Ascending aorta (tissue), 2 donors: ENCODE results near the gene STPG4. TPM values are rescaled to one million over a fixed set of nuclear protein-coding genes. Genes with fewer than 3 reads are reported as not detected.

Experiments used
- DNase-seq, 2 donors: peaks; one replicate each; pipeline ENCODE4 v3.0.0-alpha.2; 2019; ENCODE audit warnings: low spot score in 2 of 2
- H3K27ac ChIP-seq, 2 donors: fragments of 200-600 bp; sonication (generic); one replicate each; pipeline ENCODE4 v1.5.1; 2016 to 2017; ENCODE audit warnings: mild to moderate bottlenecking in 1 of 2
- H3K27me3 ChIP-seq: fragments of 200-600 bp; sonication (generic); one replicate; pipeline ENCODE4 v1.5.1; 2017
- H3K36me3 ChIP-seq, 2 donors: fragments of 200-600 bp; sonication (generic); one replicate each; pipeline ENCODE4 v1.5.1; 2016
- H3K4me1 ChIP-seq, 2 donors: fragments of 200-600 bp; sonication (generic); one replicate each; pipeline ENCODE4 v1.5.1; 2016 to 2017; ENCODE audit warnings: mild to moderate bottlenecking in 1 of 2
- H3K4me3 ChIP-seq, 2 donors: fragments of 200-600 bp; sonication (generic); one replicate each; pipeline ENCODE4 v1.5.1; 2016 to 2017; ENCODE audit warnings: mild to moderate bottlenecking in 1 of 2
- H3K9me3 ChIP-seq, 2 donors: fragments of 200-600 bp; sonication (generic); one replicate each; pipeline ENCODE4 v1.5.1; 2016
- intact Hi-C: fragments of 100-400 bp; cut with DNase I; formaldehyde crosslinking; loops from one replicate; pipeline ENCODE4 v1.15.1; 2023
- total RNA-seq: library from RNA; depleted of rRNA; stranded (reverse); fragments of >200 nt; gene quantifications from one replicate; pipeline ENCODE4 v1.1.0, GENCODE V29; 2016
- TF ChIP-seq, protein P1 (sequence below), 3 experiments: fragments of 200-600 bp in 2 of 3; fragments of 450-650 bp in 1 of 3; sonication (generic) in 2 of 3; IDR thresholded peaks; one replicate each; pipeline ENCODE4 v1.5.1; 2016 to 2019; ENCODE audit warnings: antibody characterized with exemption in 3 of 3, mild to moderate bottlenecking in 1 of 3, moderate library complexity in 1 of 3

The STPG4 gene
- total RNA-seq, 1 donor from 2014 or later: not detected

DNA sequence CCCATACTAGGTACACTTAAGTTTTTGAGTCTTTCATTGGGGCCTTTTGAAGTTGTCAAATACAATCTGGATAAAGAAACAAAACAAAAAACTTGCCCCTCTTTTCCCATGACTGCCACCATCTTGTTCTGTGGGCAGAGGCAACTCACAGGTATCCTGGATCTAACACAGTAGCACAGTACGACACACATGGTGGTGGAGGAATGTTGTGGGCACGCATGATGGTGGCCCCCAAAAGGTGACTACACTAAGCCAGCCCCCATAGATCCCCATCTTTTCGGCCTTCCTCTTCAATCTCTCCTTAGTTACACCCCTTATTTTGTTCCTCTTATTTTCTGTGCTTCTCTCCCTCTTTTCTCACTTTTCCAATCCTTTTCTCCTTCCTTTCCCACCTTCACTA lies 4.5 kb upstream of the STPG4 start:
- DNase-seq: no peak

DNA sequence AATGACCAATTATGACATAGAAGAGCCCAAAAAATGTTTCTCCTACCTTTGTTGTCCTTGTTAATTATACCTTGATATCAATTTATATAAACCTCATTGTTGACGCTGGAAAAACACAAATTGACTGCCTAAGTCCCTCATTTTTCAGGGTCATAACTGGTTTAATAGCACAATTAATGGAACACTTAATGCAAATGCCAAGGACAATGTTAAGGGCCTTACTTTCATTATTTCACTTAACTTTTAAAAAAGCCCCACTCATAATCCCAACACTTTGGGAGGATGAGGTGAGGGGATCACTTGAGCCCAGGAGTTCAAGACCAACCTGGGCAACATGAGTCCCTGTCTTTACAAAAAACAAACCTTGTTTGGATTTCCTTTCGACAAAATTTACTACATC lies 3.5 kb upstream of the STPG4 start:
- intact Hi-C loops: no loop called here
- H3K4me1 ChIP-seq: peaks cover 0 to 7% of the 10 kb centered on the region in 2 donors
- no peaks in the 10 kb centered on the region for H3K9me3 ChIP-seq
- H3K4me3 ChIP-seq: no peak overlapping the region
- no peak overlapping the region for H3K27ac ChIP-seq
- DNase-seq: no peak
- H3K27me3 ChIP-seq: no peaks in the 10 kb centered on the region
- peaks cover 33 to 61% of the 10 kb centered on the region in 2 donors for H3K36me3 ChIP-seq
- TF ChIP-seq, protein P1, sequence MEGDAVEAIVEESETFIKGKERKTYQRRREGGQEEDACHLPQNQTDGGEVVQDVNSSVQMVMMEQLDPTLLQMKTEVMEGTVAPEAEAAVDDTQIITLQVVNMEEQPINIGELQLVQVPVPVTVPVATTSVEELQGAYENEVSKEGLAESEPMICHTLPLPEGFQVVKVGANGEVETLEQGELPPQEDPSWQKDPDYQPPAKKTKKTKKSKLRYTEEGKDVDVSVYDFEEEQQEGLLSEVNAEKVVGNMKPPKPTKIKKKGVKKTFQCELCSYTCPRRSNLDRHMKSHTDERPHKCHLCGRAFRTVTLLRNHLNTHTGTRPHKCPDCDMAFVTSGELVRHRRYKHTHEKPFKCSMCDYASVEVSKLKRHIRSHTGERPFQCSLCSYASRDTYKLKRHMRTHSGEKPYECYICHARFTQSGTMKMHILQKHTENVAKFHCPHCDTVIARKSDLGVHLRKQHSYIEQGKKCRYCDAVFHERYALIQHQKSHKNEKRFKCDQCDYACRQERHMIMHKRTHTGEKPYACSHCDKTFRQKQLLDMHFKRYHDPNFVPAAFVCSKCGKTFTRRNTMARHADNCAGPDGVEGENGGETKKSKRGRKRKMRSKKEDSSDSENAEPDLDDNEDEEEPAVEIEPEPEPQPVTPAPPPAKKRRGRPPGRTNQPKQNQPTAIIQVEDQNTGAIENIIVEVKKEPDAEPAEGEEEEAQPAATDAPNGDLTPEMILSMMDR (IDR thresholded peaks at IDR 0.05): no peak

More for the DNA sequence above, 4.5 kb upstream of the STPG4 start:
- H3K36me3 ChIP-seq: peaks cover 35 to 62% of the 10 kb centered on the region in 2 donors
- intact Hi-C loops: no loop called here
- no peak overlapping the region for H3K27ac ChIP-seq
- H3K9me3 ChIP-seq: no peaks in the 10 kb centered on the region
- H3K4me1 ChIP-seq: peaks cover 0 to 9% of the 10 kb centered on the region in 2 donors
- H3K27me3 ChIP-seq: no peaks in the 10 kb centered on the region
- TF ChIP-seq, protein P1 (IDR thresholded peaks at IDR 0.05): no peak
- no peak overlapping the region for H3K4me3 ChIP-seq

DNA sequence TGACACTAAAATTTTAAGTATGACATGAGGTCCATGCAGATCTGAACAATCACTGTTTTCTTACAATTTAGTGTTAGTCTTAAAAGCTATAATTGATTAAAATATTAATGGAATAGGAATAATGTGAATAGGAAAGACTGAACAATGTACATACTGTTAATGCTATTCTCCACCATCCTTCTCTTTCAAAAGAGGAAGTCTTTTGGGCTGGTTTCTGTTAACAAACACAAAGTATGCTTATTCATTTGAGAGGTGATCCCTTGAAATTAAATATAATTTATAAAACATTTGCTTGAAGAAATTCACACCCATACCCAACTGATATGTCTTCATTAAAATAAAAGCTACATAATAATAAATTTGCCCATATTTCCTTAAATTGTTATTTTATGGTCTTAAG lies 2.3 kb downstream of the STPG4 start:
- H3K36me3 ChIP-seq: peaks cover 8 to 38% of the 10 kb centered on the region in 2 donors
- no peaks in the 10 kb centered on the region for H3K4me1 ChIP-seq
- H3K27ac ChIP-seq: no peak overlapping the region
- no peak overlapping the region for H3K4me3 ChIP-seq
- no peaks in the 10 kb centered on the region for H3K27me3 ChIP-seq
- intact Hi-C loops: no loop called here
- DNase-seq: no peak
- TF ChIP-seq, protein P1 (IDR thresholded peaks at IDR 0.05): no peak
- no peaks in the 10 kb centered on the region for H3K9me3 ChIP-seq

DNA sequence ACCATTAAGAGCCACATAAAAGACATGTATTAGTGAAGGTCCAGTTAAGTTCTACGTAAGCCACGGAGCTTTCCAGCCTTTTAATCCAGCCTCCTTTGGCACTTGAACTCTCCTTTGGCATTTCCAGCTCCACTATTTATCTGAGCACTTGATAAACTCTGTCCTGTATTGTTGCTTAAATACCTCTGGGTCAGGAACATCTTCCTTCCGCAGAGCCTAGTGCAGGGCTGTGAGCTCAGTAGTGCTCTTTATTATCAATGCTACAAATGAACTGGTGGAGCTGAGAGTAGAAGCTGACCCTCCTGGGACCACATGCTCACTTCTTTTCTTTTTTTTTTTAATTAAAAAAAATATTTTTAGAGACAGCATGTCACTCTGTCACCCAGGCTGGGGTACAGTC lies 4.9 kb downstream of the STPG4 start:
- Histone ChIP-seq H3K27me3 (no peaks in the 10 kb centered on the region), H3K9me3 (no peaks in the 10 kb centered on the region), H3K27ac (no peak overlapping the region), H3K36me3 (peaks cover 17 to 45% of the 10 kb centered on the region in 2 donors), H3K4me1 (no peaks in the 10 kb centered on the region), H3K4me3 (no peak overlapping the region)
- intact Hi-C loops: no loop called here
- no peak for DNase-seq
- TF ChIP-seq, protein P1 (IDR thresholded peaks at IDR 0.05): no peak

DNA sequence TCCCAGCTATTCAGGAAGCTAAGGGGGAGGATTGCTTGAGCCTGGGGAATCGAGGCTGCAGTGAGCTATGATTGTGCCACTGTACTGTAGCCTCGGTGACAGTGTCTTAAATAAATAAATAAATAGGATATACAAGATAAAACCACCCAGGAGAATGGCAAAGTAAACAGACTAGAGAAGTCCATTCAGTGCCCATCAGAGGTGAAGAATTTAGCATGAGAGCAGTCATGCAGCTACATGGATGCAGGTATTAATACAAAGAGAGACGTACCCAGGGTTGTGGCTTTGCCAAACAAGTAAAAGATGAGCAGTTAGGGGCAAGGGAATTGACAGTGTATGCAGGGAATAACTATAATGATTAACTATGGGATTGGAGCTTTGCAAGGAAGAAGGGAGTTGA lies 8.1 kb downstream of the STPG4 start:
- Histone ChIP-seq H3K4me3 (no peak overlapping the region), H3K27me3 (no peaks in the 10 kb centered on the region), H3K27ac (no peak overlapping the region), H3K9me3 (no peaks in the 10 kb centered on the region), H3K4me1 (no peaks in the 10 kb centered on the region), H3K36me3 (peaks cover 17 to 41% of the 10 kb centered on the region in 2 donors)
- intact Hi-C loops: no loop called here
- TF ChIP-seq, protein P1 (IDR thresholded peaks at IDR 0.05): no peak
- no peak for DNase-seq

DNA sequence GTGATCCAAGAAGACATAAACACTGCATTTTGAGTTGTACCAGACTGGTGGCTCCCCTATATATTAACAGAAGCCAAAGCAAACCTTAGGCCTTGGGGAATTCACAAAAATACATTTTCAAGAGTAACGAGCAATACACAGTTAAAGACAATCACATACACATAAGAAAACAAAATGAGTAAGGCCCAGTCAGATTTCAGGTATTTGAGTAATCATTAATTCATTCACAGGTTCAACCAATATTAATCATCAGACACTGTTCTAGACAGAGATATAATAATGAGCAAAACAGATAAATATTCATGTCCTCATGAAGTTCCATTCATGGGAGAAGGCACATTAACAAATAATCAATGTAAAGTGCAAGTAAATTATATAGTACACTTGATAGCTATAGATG lies 9.6 kb downstream of the STPG4 start:
- intact Hi-C loops: no loop called here

More for the DNA sequence above, 9.6 kb downstream of the STPG4 start:
- Histone ChIP-seq H3K9me3 (no peaks in the 10 kb centered on the region), H3K4me3 (no peak overlapping the region), H3K4me1 (no peaks in the 10 kb centered on the region), H3K27me3 (no peaks in the 10 kb centered on the region), H3K36me3 (peaks cover 14 to 33% of the 10 kb centered on the region in 2 donors), H3K27ac (no peak overlapping the region)
- DNase-seq: no peak
- TF ChIP-seq, protein P1 (IDR thresholded peaks at IDR 0.05): no peak
